Measurements from ENCODE around the gene GABRG3. TPM values are rescaled to one million over a fixed set of nuclear protein-coding genes. Genes with fewer than 3 reads are reported as not detected.

Gene GABRG3
- total RNA-seq, 1 donor from 2014 or later, result 0.54 TPM

GRCh38 chr15:27545494-27546255, 574.7 kb downstream of the GABRG3 start:
- DNase-seq (ENCODE audit: low read depth) (peak; percentile 59), FAIRE-seq (no peak)
- no peak overlapping the region for H3K4me3 Mint-ChIP-seq (ENCODE audit: unreplicated experiment)
- H3K27me3 ChIP-seq (ENCODE audit: insufficient read depth, low read length), result no peaks in the 10 kb centered on the region
- H3K9me3 Mint-ChIP-seq (ENCODE audit: unreplicated experiment), result peaks cover 2% of the 10 kb centered on the region
- H3K4me1 ChIP-seq (ENCODE audit: insufficient read depth, low read length), result no peaks in the 10 kb centered on the region
- H3K4me2 ChIP-seq (ENCODE audit: low read length), result no peak overlapping the region
- no peak overlapping the region for H2AFZ ChIP-seq (ENCODE audit: low read depth, low read length)
- no peak overlapping the region for H3K27ac Mint-ChIP-seq (ENCODE audit: unreplicated experiment)
- no peaks in the 10 kb centered on the region for H3K27me3 Mint-ChIP-seq (ENCODE audit: low read depth, unreplicated experiment)
- H3K27ac ChIP-seq (ENCODE audit: low read depth, low read length), result no peak overlapping the region
- no peaks in the 10 kb centered on the region for H4K20me1 ChIP-seq (ENCODE audit: insufficient read depth, low read length)
- H3K4me3 ChIP-seq (ENCODE audit: insufficient read depth, low read depth, low read length), result no peak overlapping the region
- no peaks in the 10 kb centered on the region for H3K36me3 ChIP-seq (ENCODE audit: insufficient read depth, low read length)
- TF ChIP-seq CTCF (IDR thresholded peaks at IDR 0.05; ENCODE audit: insufficient read depth, low read depth, low read length), result no peak
- no peak for TF ChIP-seq EZH2 (IDR thresholded peaks at IDR 0.05; ENCODE audit: insufficient read depth, low read length)
- H3K36me3 Mint-ChIP-seq (ENCODE audit: low read depth, unreplicated experiment), result no peaks in the 10 kb centered on the region
- H3K4me1 Mint-ChIP-seq (ENCODE audit: low read depth, unreplicated experiment), result no peaks in the 10 kb centered on the region
- no peaks in the 10 kb centered on the region for H3K9me3 ChIP-seq (ENCODE audit: insufficient read depth, low read depth, low read length)
- no peaks in the 10 kb centered on the region for H3K79me2 ChIP-seq (ENCODE audit: insufficient read depth, low read length)
- H3K9ac ChIP-seq (ENCODE audit: low read length), result no peak overlapping the region

- FAIRE-seq (no peak), DNase-seq (ENCODE audit: low read depth) (no peak)
- Mint-ChIP-seq H3K4me1 (ENCODE audit: low read depth, unreplicated experiment) (no peaks in the 10 kb centered on the region), H3K36me3 (ENCODE audit: low read depth, unreplicated experiment) (no peaks in the 10 kb centered on the region), H3K27ac (ENCODE audit: unreplicated experiment) (no peak overlapping the region), H3K4me3 (ENCODE audit: unreplicated experiment) (no peak overlapping the region), H3K27me3 (ENCODE audit: low read depth, unreplicated experiment) (peaks cover 3% of the 10 kb centered on the region), H3K9me3 (ENCODE audit: unreplicated experiment) (peaks cover 3% of the 10 kb centered on the region)
- Histone ChIP-seq H4K20me1 (ENCODE audit: insufficient read depth, low read length) (no peaks in the 10 kb centered on the region), H2AFZ (ENCODE audit: low read depth, low read length) (no peak overlapping the region), H3K9ac (ENCODE audit: low read length) (no peak overlapping the region), H3K27ac (ENCODE audit: low read depth, low read length) (no peak overlapping the region), H3K36me3 (ENCODE audit: insufficient read depth, low read length) (no peaks in the 10 kb centered on the region), H3K4me1 (ENCODE audit: insufficient read depth, low read length) (no peaks in the 10 kb centered on the region), H3K9me3 (ENCODE audit: insufficient read depth, low read depth, low read length) (no peaks in the 10 kb centered on the region), H3K4me2 (ENCODE audit: low read length) (no peak overlapping the region), H3K27me3 (ENCODE audit: insufficient read depth, low read length) (no peaks in the 10 kb centered on the region), H3K4me3 (ENCODE audit: insufficient read depth, low read depth, low read length) (no peak overlapping the region), H3K79me2 (ENCODE audit: insufficient read depth, low read length) (no peaks in the 10 kb centered on the region)
- TF ChIP-seq CTCF (IDR thresholded peaks at IDR 0.05; ENCODE audit: insufficient read depth, low read depth, low read length), result no peak
Observed at GRCh38 chr15:27549746-27550145, 578.8 kb downstream of the GABRG3 start.

- no peak for TF ChIP-seq EZH2 (IDR thresholded peaks at IDR 0.05; ENCODE audit: insufficient read depth, low read length)
- TF ChIP-seq CTCF (IDR thresholded peaks at IDR 0.05; ENCODE audit: insufficient read depth, low read depth, low read length), result no peak
- no peaks in the 10 kb centered on the region for H3K9me3 ChIP-seq (ENCODE audit: insufficient read depth, low read depth, low read length)
- H3K4me2 ChIP-seq (ENCODE audit: low read length), result no peak overlapping the region
- no peaks in the 10 kb centered on the region for H4K20me1 ChIP-seq (ENCODE audit: insufficient read depth, low read length)
- H3K9ac ChIP-seq (ENCODE audit: low read length), result no peak overlapping the region
- Mint-ChIP-seq H3K4me1 (ENCODE audit: low read depth, unreplicated experiment) (no peaks in the 10 kb centered on the region), H3K27me3 (ENCODE audit: low read depth, unreplicated experiment) (peaks cover 3% of the 10 kb centered on the region), H3K4me3 (ENCODE audit: unreplicated experiment) (no peak overlapping the region), H3K27ac (ENCODE audit: unreplicated experiment) (no peak overlapping the region), H3K36me3 (ENCODE audit: low read depth, unreplicated experiment) (no peaks in the 10 kb centered on the region), H3K9me3 (ENCODE audit: unreplicated experiment) (peaks cover 3% of the 10 kb centered on the region)
- FAIRE-seq (no peak), DNase-seq (ENCODE audit: low read depth) (no peak)
- H3K27me3 ChIP-seq (ENCODE audit: insufficient read depth, low read length), result no peaks in the 10 kb centered on the region
- no peaks in the 10 kb centered on the region for H3K4me1 ChIP-seq (ENCODE audit: insufficient read depth, low read length)
- no peak overlapping the region for H3K4me3 ChIP-seq (ENCODE audit: insufficient read depth, low read depth, low read length)
- no peak overlapping the region for H2AFZ ChIP-seq (ENCODE audit: low read depth, low read length)
- H3K79me2 ChIP-seq (ENCODE audit: insufficient read depth, low read length), result no peaks in the 10 kb centered on the region
- no peaks in the 10 kb centered on the region for H3K36me3 ChIP-seq (ENCODE audit: insufficient read depth, low read length)
- H3K27ac ChIP-seq (ENCODE audit: low read depth, low read length), result no peak overlapping the region
Observed at GRCh38 chr15:27550635-27551034, 579.7 kb downstream of the GABRG3 start.

Measured in astrocyte (in vitro differentiated cells and primary cell).